ENCODE data around the gene LRPPRC. TPM values are rescaled to one million over a fixed set of nuclear protein-coding genes. Genes with fewer than 3 reads are reported as not detected.

Gene LRPPRC
- total and polyA plus RNA-seq, 2 donors from 2014 or later: 66.2 to 71.3 TPM

DNA sequence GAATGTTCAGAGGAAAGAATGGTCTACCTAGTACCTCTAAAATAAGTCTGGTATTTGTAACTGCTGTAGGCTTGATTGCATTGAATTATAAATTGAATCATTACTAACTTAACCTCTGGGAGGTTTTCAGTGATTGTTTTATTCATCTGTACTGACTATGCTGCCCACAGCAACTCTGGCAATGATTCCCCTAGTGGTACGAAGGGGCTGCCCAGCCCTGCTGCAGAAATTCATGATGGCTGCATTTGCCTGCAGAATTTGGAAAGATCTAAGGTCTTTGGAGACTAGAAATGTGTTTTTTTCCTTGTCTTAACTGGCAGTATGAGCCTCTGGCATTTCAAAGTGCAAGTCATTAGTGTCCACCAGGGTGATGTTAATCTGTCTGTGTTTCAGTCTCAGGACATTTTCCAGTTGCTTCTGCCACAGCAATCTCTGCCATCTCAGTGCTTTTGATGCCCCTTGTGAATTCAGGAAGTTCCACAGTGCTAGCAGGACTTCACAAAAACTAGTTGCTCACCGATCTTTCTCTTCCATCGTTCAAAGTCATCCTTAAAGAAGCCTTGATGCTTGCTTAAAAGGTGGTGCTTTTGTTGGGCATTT is 13.4 kb upstream of the LRPPRC start:
- H3K36me3 ChIP-seq (ENCODE audit: control insufficient read depth in 2 of 3, insufficient read depth in 3 of 3, low read length in 3 of 3): no peaks in the 10 kb centered on the region
- TF ChIP-seq, protein P1, sequence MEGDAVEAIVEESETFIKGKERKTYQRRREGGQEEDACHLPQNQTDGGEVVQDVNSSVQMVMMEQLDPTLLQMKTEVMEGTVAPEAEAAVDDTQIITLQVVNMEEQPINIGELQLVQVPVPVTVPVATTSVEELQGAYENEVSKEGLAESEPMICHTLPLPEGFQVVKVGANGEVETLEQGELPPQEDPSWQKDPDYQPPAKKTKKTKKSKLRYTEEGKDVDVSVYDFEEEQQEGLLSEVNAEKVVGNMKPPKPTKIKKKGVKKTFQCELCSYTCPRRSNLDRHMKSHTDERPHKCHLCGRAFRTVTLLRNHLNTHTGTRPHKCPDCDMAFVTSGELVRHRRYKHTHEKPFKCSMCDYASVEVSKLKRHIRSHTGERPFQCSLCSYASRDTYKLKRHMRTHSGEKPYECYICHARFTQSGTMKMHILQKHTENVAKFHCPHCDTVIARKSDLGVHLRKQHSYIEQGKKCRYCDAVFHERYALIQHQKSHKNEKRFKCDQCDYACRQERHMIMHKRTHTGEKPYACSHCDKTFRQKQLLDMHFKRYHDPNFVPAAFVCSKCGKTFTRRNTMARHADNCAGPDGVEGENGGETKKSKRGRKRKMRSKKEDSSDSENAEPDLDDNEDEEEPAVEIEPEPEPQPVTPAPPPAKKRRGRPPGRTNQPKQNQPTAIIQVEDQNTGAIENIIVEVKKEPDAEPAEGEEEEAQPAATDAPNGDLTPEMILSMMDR (IDR thresholded peaks at IDR 0.05; ENCODE audit: borderline replicate concordance, extremely low read depth, insufficient read depth): no peak
- FAIRE-seq (no peak), DNase-seq (no peak)
- H3K9me3 ChIP-seq (ENCODE audit: control insufficient read depth in 2 of 3, insufficient read depth in 1 of 3, low read length in 3 of 3): no peaks in the 10 kb centered on the region
- no peaks in the 10 kb centered on the region for H3K4me1 ChIP-seq (ENCODE audit: control insufficient read depth in 2 of 3, insufficient read depth in 2 of 3, low read depth in 1 of 3, low read length in 3 of 3)
- intact Hi-C loops (cut with DNase I): no loop called here
- H3K9ac ChIP-seq (ENCODE audit: low read length in 3 of 3): no peak overlapping the region
- no peak overlapping the region for H3K27ac ChIP-seq (ENCODE audit: low read depth in 2 of 2, low read length in 2 of 2)
- no peaks in the 10 kb centered on the region for H3K27me3 ChIP-seq (ENCODE audit: control insufficient read depth, insufficient read depth, low read length)
- no peak overlapping the region for H3K4me3 ChIP-seq (ENCODE audit: low read length in 3 of 3)

DNA sequence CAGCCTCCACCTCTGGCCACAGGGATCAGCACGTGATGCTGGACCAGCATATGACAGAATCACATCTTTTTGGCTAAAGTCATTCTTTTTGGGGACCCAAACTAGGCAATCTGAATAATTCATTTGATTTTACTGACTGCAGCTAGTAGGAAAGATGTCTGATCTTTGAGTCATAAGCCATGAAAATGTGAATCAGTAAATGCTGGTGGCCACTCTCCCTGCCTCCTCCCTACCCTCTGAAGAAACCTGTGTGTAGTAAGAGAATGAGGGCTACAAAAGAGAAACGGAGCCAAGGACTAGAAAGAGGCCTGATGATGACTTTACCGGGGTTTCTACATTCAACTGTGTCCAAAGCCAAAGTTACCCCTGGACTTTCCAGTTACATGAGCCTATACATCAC is 10.1 kb upstream of the LRPPRC start:
- FAIRE-seq (no peak), DNase-seq (no peak)
- Histone ChIP-seq H3K9ac (ENCODE audit: low read length in 3 of 3) (no peak overlapping the region), H3K4me1 (ENCODE audit: control insufficient read depth in 2 of 3, insufficient read depth in 2 of 3, low read depth in 1 of 3, low read length in 3 of 3) (no peaks in the 10 kb centered on the region), H3K36me3 (ENCODE audit: control insufficient read depth in 2 of 3, insufficient read depth in 3 of 3, low read length in 3 of 3) (no peaks in the 10 kb centered on the region), H3K27me3 (ENCODE audit: control insufficient read depth, insufficient read depth, low read length) (no peaks in the 10 kb centered on the region), H3K4me3 (ENCODE audit: low read length in 3 of 3) (no peak overlapping the region), H3K9me3 (ENCODE audit: control insufficient read depth in 2 of 3, insufficient read depth in 1 of 3, low read length in 3 of 3) (no peaks in the 10 kb centered on the region), H3K27ac (ENCODE audit: low read depth in 2 of 2, low read length in 2 of 2) (no peak overlapping the region)
- intact Hi-C loops (cut with DNase I): no loop called here
- TF ChIP-seq, protein P1 (IDR thresholded peaks at IDR 0.05; ENCODE audit: borderline replicate concordance, extremely low read depth, insufficient read depth): no peak

DNA sequence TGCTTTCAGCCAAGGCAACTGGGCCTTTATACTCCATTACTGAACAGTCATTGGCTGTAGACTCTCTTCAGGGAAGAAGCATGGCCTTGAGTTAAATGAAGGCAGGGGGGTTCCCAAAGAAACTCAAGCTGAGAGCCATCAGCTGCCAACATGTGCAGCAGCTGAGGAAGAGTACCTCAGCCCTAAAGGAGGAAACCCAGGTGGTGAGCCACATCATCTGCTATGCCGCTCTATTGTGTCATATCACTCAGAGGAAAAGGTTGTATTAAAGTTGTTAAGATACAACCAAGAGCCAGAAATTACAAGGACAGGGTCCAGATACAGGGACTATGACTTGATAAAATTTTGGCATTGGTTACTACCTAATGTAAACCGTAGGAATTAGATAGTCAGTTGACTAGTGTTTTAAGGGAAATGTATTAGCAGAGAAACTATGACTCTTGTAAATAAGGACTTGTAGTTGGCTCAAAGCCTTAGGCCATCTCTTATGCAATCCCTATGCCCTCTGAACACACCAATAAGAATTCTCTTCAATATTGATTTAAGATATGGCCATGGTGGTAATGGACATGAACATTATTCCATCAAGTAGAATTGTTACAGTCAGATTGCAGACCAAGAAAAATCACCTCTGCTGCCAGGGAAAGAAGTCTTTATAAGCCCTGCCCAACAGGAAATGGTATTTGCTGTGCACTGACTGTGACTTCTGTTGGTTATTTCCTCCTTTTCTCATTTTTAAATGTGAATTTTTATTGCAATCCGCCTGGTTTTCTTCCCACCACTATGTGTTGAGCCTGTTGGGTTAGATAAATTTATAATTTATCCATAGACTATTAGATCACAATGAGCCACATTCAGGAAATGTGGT is 9.2 kb upstream of the LRPPRC start:
- TF ChIP-seq, protein P1 (IDR thresholded peaks at IDR 0.05; ENCODE audit: borderline replicate concordance, extremely low read depth, insufficient read depth): no peak
- H3K4me1 ChIP-seq (ENCODE audit: control insufficient read depth in 2 of 3, insufficient read depth in 2 of 3, low read depth in 1 of 3, low read length in 3 of 3): no peaks in the 10 kb centered on the region
- no peaks in the 10 kb centered on the region for H3K27me3 ChIP-seq (ENCODE audit: control insufficient read depth, insufficient read depth, low read length)
- H3K27ac ChIP-seq (ENCODE audit: low read depth in 2 of 2, low read length in 2 of 2): no peak overlapping the region
- FAIRE-seq (no peak), DNase-seq (no peak)
- no peaks in the 10 kb centered on the region for H3K36me3 ChIP-seq (ENCODE audit: control insufficient read depth in 2 of 3, insufficient read depth in 3 of 3, low read length in 3 of 3)
- intact Hi-C loops (cut with DNase I): no loop called here
- no peak overlapping the region for H3K9ac ChIP-seq (ENCODE audit: low read length in 3 of 3)
- no peak overlapping the region for H3K4me3 ChIP-seq (ENCODE audit: low read length in 3 of 3)
- no peaks in the 10 kb centered on the region for H3K9me3 ChIP-seq (ENCODE audit: control insufficient read depth in 2 of 3, insufficient read depth in 1 of 3, low read length in 3 of 3)

Measured in kidney (tissue), 14 donors.